CD14-positive monocyte (primary cell): Measurements from ENCODE around the gene DEPDC1B. TPM values are rescaled to one million over a fixed set of nuclear protein-coding genes. Genes with fewer than 3 reads are reported as not detected.

Experiments
- DNase-seq, 3 donors: peaks; one replicate each; pipeline ENCODE4 v3.0.0-alpha.2; 2011 to 2022
- H2AFZ ChIP-seq: 2 replicates; pipeline ENCODE4 v1.6.0; 2012; ENCODE audit warnings: mild to moderate bottlenecking, low read depth, low read length, inconsistent platforms; ENCODE audit not compliant: insufficient read depth, poor library complexity, severe bottlenecking
- H3K27ac ChIP-seq, 2 donors: 1 replicate in 1 of 2; 2 replicates in 1 of 2; pipeline ENCODE4 v1.5.1; 2012 to 2013; ENCODE audit warnings: low read length in 2 of 2, control low read depth in 1 of 2, inconsistent platforms in 1 of 2, low read depth in 1 of 2, mild to moderate bottlenecking in 1 of 2
- H3K27me3 ChIP-seq, 2 donors: one replicate each; pipeline versions ENCODE4 v1.6.0 to v1.6.1; 2011 to 2013; ENCODE audit warnings: low read length in 2 of 2; ENCODE audit not compliant: control insufficient read depth in 2 of 2, insufficient read depth in 2 of 2
- H3K36me3 ChIP-seq, 2 donors: replicated peaks in 1 of 2; 1 replicate in 1 of 2; 2 replicates in 1 of 2; pipeline versions ENCODE4 v1.5.1 to v1.6.1; 2012 to 2013; ENCODE audit warnings: low read length in 2 of 2, control low read depth in 1 of 2, inconsistent platforms in 1 of 2, mild to moderate bottlenecking in 1 of 2; ENCODE audit not compliant: insufficient read depth in 2 of 2, control insufficient read depth in 1 of 2
- H3K4me1 ChIP-seq, 2 donors: 1 replicate in 1 of 2; 2 replicates in 1 of 2; pipeline versions ENCODE4 v1.5.1 to v1.6.1; 2012 to 2013; ENCODE audit warnings: low read length in 2 of 2, control low read depth in 1 of 2, inconsistent platforms in 1 of 2, mild to moderate bottlenecking in 1 of 2, moderate library complexity in 1 of 2; ENCODE audit not compliant: insufficient read depth in 2 of 2, control insufficient read depth in 1 of 2
- H3K4me2 ChIP-seq: replicated peaks from 2 replicates; pipeline ENCODE3; 2012; ENCODE audit warnings: low read length, moderate library complexity, mild to moderate bottlenecking; ENCODE audit not compliant: poor library complexity, severe bottlenecking; ENCODE audit errors: extremely low read depth
- H3K4me3 ChIP-seq, 3 experiments: fragments of 200-600 bp in 1 of 3; sonication (generic) in 1 of 3; replicated peaks in 1 of 3; 1 replicate in 2 of 3; 2 replicates in 1 of 3; pipeline ENCODE4 v1.5.1; 2011 to 2013; ENCODE audit warnings: low read length in 3 of 3, mild to moderate bottlenecking in 3 of 3, control low read depth in 2 of 3, low read depth in 2 of 3, inconsistent platforms in 1 of 3, moderate library complexity in 1 of 3
- H3K79me2 ChIP-seq: 2 replicates; pipeline ENCODE4 v1.6.0; 2012; ENCODE audit warnings: mild to moderate bottlenecking, control low read depth, inconsistent platforms, low read length, moderate library complexity; ENCODE audit not compliant: insufficient read depth
- H3K9ac ChIP-seq: 2 replicates; pipeline ENCODE4 v1.6.0; 2017; ENCODE audit warnings: low read length, mild to moderate bottlenecking; ENCODE audit not compliant: insufficient read depth, poor library complexity, severe bottlenecking
- H3K9me3 ChIP-seq, 2 donors: replicated peaks in 1 of 2; 1 replicate in 1 of 2; 2 replicates in 1 of 2; pipeline versions ENCODE4 v1.5.1 to v1.6.1; 2012 to 2013; ENCODE audit warnings: low read length in 2 of 2, control low read depth in 1 of 2; ENCODE audit not compliant: control insufficient read depth in 1 of 2, insufficient read depth in 1 of 2
- H4K20me1 ChIP-seq: 2 replicates; pipeline ENCODE4 v1.6.0; 2012; ENCODE audit warnings: mild to moderate bottlenecking, low read length, control low read depth, moderate library complexity; ENCODE audit not compliant: insufficient read depth
- H3K27ac Mint-ChIP-seq, 7 donors: one replicate each; pipeline ENCODE4 v1.8.0; 2020; ENCODE audit warnings: mild to moderate bottlenecking in 7 of 7, mixed read lengths in 7 of 7, moderate library complexity in 6 of 7, inconsistent platforms in 2 of 7
- H3K27me3 Mint-ChIP-seq, 3 donors: one replicate each; pipeline ENCODE4 v1.8.0; 2021 to 2022; ENCODE audit warnings: low read depth in 3 of 3, mild to moderate bottlenecking in 3 of 3, mixed read lengths in 3 of 3, moderate library complexity in 3 of 3, inconsistent platforms in 1 of 3
- H3K36me3 Mint-ChIP-seq, 2 donors: one replicate each; pipeline ENCODE4 v1.8.0; 2020; ENCODE audit warnings: mixed read lengths in 2 of 2, inconsistent platforms in 1 of 2, mild to moderate bottlenecking in 1 of 2
- H3K4me1 Mint-ChIP-seq: one replicate; pipeline ENCODE4 v1.8.0; 2020; ENCODE audit warnings: mild to moderate bottlenecking, mixed read lengths
- H3K4me3 Mint-ChIP-seq, 2 donors: one replicate each; pipeline ENCODE4 v1.8.0; 2020; ENCODE audit warnings: mild to moderate bottlenecking in 2 of 2, mixed read lengths in 2 of 2, moderate library complexity in 1 of 2
- H3K9me3 Mint-ChIP-seq, 7 donors: one replicate each; pipeline ENCODE4 v1.8.0; 2020 to 2022; ENCODE audit warnings: mixed read lengths in 7 of 7, mild to moderate bottlenecking in 6 of 7, moderate library complexity in 6 of 7, inconsistent platforms in 2 of 7
- CTCF ChIP-seq: fragments of 200-600 bp; IDR thresholded peaks from one replicate; pipeline ENCODE4 v1.8.0; 2022; ENCODE audit warnings: antibody characterized with exemption, mild to moderate bottlenecking
- WGBS: methylation state at CpG from one replicate; pipeline ENCODE4 v1.1.5; 2013; ENCODE audit warnings: missing lambda C conversion rate; ENCODE audit not compliant: insufficient coverage; 5-methylcytosine and 5-hydroxymethylcytosine counted together
- intact Hi-C, 2 donors: fragments of 100-400 bp; cut with micrococcal nuclease; formaldehyde crosslinking; loops; one replicate each; pipeline versions ENCODE4 v1.15.0 to v1.15.1; 2023
- polyA plus RNA-seq, 3 donors: library from polyadenylated mRNA; depleted of rRNA in 1 of 3; unstranded in 2 of 3; stranded (reverse) in 1 of 3; fragments of 300-500 nt in 2 of 3; fragments of >200 nt in 1 of 3; fragmentation: Illumina TruSeq in 2 of 3; gene quantifications; 1 replicate in 2 of 3; 2 replicates in 1 of 3; pipeline ENCODE4 v1.2.3, GENCODE V29; 2012 to 2021

The DEPDC1B gene
- polyA plus RNA-seq, 3 donors, result 0.11 to 0.56 (median 0.14) TPM

- no peak overlapping the region for H3K9ac ChIP-seq
- no peaks in the 10 kb centered on the region for H3K9me3 ChIP-seq
- Mint-ChIP-seq H3K4me1 (peaks cover 3% of the 10 kb centered on the region), H3K36me3 (peaks cover 0 to 11% of the 10 kb centered on the region in 2 donors), H3K27me3 (peaks cover 0 to 2% (median 0%) of the 10 kb centered on the region in 3 donors), H3K27ac (no peak overlapping the region), H3K9me3 (no peaks in the 10 kb centered on the region), H3K4me3 (no peak overlapping the region)
- WGBS, result 60% methylated on average over 1 of the region's 2 CpGs
- H3K36me3 ChIP-seq, result no peaks in the 10 kb centered on the region
- intact Hi-C loops, result no loop called here
- H3K27me3 ChIP-seq, result no peaks in the 10 kb centered on the region
- no peak overlapping the region for H2AFZ ChIP-seq
- H3K4me1 ChIP-seq, result no peaks in the 10 kb centered on the region
- no peak for TF ChIP-seq CTCF
- DNase-seq, result no peak
- no peak overlapping the region for H3K4me3 ChIP-seq
- no peak overlapping the region for H3K4me2 ChIP-seq
- no peak overlapping the region for H3K27ac ChIP-seq
- H3K79me2 ChIP-seq, result peaks cover 68% of the 10 kb centered on the region
- no peaks in the 10 kb centered on the region for H4K20me1 ChIP-seq
Observed at GRCh38 chr5:60673334-60673733, 26.6 kb downstream of the DEPDC1B start.

GRCh38 chr5:60672693-60673264, 27.2 kb downstream of the DEPDC1B start:
- no peaks in the 10 kb centered on the region for H3K27me3 ChIP-seq
- peak overlapping the region in 2 of 7 donors; percentile 1 to 46 for H3K27ac Mint-ChIP-seq
- peaks cover 63% of the 10 kb centered on the region for H3K79me2 ChIP-seq
- no peak overlapping the region for H3K27ac ChIP-seq
- H3K4me1 Mint-ChIP-seq, result peaks cover 3% of the 10 kb centered on the region
- no peak overlapping the region for H2AFZ ChIP-seq
- no peak for DNase-seq
- H3K36me3 Mint-ChIP-seq, result peaks cover 0 to 11% of the 10 kb centered on the region in 2 donors
- H3K27me3 Mint-ChIP-seq, result peaks cover 0 to 2% (median 0%) of the 10 kb centered on the region in 3 donors
- intact Hi-C loops, result no loop called here
- H3K9me3 Mint-ChIP-seq, result no peaks in the 10 kb centered on the region
- TF ChIP-seq CTCF, result no peak
- H3K9ac ChIP-seq, result no peak overlapping the region
- H3K9me3 ChIP-seq, result no peaks in the 10 kb centered on the region
- WGBS, result 96% methylated on average over 2 of the region's 3 CpGs
- no peaks in the 10 kb centered on the region for H3K4me1 ChIP-seq
- no peak overlapping the region for H3K4me3 Mint-ChIP-seq
- H3K4me2 ChIP-seq, result no peak overlapping the region
- H3K4me3 ChIP-seq, result no peak overlapping the region
- no peaks in the 10 kb centered on the region for H3K36me3 ChIP-seq
- no peaks in the 10 kb centered on the region for H4K20me1 ChIP-seq
